GM19455 (cell line): ENCODE data around the gene GVQW3.
"Not testable (repeated sequence)": the region's sequence is repeated elsewhere in the genome, so short reads cannot be mapped to it uniquely, and the experiment has no call there.

ENCODE experiments used
- ATAC-seq: cut with Tn5 transposase; IDR thresholded peaks from one replicate; pipeline ENCODE4 v1.9.1; 2021; ENCODE audit not compliant: unreplicated experiment

The GVQW3 gene

DNA sequence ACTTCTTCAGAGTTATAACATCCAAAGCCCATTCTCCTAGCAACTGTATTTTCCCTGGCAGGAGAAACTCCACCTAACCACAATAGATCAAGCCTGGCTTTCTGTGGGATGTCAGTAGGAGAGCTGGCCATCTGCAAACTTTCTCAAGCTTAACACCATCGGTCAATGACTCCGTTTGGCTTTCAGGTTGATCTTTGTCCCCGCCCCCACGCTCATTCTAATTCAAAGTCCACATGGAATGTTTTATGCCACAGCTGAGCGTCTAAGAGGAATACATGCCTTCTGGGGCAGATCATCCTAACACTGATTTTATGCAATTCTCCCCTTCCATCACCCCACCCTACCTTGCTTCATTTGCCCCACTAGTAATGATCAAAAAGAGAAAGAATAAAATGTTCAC lies 4.8 kb downstream of the GVQW3 start:
- ATAC-seq, result no peak

DNA sequence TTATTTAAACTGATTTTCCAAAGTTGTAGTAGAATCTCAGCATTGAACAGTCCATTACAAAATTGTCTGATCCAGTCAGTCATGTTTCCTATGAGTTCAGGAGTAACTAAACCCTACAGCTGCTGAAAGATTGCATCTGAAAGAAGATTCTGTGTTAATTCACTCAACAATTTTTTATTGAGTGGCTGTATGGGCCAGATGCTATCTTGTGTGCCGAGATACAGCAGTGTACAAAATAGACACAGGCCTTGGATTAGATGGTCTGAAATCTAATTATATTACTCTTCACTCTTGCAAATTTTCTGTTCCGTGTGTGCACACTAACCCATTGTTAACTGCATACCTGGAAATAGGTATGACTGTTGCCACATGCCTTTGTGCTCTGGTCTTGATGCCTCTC lies 7.3 kb downstream of the GVQW3 start:
- ATAC-seq, result no peak

DNA sequence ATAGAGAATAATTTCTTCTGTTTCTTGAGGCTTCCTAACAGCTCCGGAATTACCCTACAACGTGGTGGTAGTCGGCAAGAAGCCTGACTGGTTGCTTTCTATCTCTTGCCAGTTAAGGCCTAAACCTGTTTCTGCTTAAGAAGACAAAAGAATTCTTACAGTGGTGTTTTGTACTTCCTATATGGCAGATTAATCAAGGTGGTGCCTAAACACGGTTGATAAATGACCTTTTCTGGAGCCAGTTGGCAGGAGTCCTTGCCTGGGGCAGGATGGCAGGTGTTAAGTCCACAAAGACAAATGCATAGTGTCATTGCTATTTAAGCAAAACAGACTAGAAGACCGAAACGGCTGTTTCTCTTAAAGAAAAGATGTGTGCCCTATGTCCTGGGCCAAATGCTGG lies 9.9 kb downstream of the GVQW3 start:
- ATAC-seq, result no peak

DNA sequence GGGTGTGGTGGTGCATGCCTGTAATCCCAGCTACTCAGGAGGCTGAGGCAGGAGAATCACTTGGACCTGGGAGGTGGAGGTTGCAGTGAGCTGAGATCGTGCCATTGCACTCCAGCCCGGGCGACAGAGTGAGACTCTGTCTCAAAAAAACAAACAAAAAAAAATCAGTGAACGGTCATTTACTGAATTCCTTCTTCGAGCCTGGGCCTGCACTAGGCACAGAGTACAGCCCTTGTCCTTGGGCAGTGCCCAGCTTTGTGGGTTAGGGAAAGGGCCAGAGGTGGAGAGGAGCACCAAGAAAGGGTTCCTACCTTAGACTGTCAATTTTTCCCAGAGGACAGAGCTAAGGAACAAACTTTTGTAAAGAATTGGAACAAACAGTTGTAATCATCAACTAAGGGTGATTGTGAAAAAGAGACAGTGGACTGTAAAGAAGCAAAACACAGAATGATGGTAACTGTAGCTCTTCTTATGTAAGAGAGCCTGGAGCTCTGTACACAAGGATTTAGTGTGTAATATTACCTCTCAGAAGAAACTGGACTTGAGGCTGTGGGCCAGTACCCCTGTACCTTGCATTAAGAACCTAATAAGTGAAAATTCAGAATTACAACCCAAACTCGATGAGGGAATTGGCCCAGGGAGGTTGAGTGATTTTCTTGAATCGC lies 10.8 kb downstream of the GVQW3 start:
- ATAC-seq, result no peak

DNA sequence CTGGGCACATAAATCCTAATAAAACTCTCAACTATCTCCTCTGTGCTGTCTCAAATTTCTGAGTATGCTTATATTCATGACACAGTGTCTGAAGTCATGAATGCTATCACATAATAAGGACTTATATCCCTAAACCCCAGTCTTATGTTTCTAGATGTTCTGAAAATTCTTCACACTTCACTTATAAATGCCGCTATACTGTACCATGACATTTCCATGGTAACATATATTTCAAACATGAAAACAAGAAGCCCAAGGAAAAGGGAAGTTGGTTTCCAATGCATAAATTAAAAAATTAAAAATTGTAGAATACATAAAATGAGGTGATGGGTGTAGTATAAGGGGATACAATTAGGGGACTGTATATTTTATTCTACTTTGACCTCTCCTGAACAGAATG lies 11.7 kb downstream of the GVQW3 start:
- no peak for ATAC-seq

DNA sequence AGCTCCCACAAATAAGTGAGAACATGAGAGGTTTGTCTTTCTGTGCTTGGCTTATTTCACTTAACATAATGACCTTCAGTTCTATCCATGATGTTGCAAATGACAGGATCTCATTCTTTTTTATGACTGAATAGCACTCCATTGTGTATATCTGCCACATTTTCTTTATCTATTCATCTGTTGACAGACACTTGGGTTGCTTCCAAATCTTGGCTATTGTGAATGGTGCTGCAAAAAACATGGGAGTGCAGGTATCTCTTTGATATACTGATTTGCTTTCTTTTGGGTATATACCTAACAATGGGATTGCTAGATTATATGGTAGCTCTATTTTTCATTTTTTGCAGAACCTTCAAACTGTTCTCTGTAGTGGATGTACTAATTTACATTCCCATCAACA lies 13.3 kb downstream of the GVQW3 start:
- no peak for ATAC-seq

DNA sequence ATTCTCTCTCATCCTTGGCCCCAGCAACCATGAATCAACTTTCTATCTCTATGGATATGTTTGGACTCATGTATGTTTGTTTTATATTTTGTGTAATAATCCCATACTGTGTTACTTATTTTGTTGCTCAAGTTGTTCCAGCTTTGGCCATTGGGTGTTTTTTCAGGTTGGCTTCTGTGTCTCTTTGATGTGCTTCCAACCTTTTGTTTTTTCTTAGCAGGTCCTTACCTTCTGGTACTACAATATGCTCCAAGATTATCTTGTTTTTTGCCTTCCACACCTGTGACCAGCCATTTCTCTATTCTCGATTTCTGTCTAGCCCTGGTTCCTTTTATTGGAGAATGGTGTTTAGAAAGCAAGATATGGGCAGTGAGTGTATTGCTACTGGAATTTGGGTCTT lies 14.2 kb downstream of the GVQW3 start:
- no peak for ATAC-seq

DNA sequence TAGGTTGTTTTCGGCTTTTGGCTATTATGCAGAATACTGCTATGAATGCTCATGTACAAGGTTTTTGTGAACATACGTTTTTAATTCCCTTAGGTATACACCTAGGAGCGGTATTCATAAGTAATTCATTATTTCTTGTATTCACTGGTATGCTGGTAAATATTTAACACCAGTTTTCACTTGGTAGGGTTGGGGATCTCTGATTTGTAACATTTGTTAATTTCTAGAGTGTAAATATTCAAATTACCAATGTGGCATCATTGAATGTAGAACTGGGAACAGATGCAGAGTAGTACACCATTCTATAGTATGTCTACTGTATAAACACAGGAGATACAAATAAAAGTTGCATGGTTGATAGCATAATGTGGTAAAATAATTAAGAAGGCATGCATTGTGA lies 16.3 kb downstream of the GVQW3 start:
- no peak for ATAC-seq

DNA sequence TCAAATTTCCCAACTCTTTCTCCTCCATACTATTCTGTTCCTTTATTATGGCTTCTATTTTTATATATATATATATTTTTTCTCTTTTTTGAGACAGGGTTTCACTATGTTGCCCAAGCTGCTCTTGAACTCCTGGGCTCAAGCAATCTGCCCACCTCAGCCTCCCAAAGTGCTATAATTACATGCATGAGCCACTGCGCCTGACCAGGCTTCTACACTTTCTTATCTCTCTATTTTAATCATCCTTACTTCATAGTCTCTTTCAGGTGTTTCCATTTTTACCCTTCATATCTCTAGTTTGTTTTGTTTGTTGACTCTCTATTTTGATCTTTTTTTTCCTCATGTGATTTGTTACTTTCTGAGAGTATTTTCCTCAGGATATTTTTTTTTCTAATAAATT lies 19.8 kb downstream of the GVQW3 start:
- ATAC-seq, result no peak

DNA sequence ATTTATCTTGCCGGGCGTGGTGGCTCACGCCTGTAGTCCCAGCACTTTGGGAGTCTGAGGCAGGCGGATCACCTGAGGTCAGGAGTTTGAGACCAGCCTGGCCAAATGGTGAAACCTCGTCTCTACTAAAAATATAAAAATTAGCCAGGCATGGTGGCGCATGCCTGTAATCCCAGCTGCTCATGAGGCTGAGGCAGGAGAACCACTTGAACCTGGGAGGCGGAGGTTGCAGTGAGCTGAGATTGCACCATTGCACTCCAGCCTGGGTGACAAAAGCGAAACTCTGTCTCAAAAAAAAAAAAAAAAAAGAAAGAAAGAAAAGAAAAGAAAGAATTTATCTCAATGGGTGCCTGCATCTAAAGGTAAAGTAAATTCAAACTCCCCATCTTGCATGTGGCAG lies 20.4 kb downstream of the GVQW3 start:
- ATAC-seq, result not testable (repeated sequence)

DNA sequence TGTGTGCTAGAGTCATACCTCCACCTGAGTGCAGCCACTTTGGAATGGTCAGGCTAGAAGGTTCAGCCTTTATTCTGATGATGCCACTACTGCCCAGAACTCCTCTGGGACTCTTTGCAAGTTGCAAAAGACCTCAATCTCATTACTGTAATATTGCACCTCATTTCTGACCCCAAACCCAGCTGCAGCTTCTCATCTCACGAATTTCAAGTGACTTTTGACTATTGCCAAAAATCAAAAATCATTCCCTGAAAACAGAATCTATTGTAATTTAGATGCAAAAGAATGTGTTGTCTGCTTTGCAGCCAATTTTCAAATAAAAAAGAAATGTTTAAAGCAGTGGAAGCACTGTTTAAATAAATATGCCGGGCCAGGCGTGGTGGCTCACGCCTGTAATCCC lies 25.2 kb downstream of the GVQW3 start:
- no peak for ATAC-seq

DNA sequence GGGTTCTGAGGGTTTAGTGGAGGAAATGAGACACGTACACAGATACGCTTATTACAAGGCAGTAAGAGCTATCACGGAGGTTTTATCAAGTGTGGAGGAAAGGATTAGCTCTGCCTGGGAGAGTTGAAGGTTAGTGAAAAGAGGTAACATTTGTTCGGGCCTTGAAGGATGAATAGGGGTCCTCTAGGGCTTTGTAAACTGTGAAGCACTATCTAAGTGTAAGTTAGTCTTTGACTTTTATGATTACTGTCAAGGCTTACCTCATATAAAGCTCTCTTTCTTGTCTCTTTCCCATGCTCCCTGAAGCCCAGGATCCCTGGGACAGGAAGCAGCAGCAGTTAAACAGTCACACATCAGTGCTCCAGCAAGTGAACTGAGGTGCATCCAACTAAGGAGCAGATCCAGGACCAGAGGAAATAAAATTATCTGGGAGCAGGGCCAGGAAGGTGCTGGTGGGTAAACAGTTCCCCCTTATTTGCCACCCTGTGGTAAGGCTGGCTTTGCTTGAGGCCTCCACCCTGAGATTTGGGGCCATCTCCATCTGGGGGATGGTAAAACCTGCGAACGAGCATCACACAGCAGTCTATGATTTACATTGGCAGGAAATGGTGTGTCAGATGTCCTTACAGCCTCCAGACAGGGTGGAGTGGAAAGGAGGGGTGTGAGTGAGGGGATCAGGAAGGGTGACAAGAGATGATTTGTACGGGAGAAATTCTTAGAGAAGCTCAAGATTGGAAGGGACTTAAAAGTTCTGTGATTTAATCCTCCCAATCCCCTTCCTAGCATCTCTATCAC lies 27.2 kb downstream of the GVQW3 start:
- ATAC-seq, result no peak

DNA sequence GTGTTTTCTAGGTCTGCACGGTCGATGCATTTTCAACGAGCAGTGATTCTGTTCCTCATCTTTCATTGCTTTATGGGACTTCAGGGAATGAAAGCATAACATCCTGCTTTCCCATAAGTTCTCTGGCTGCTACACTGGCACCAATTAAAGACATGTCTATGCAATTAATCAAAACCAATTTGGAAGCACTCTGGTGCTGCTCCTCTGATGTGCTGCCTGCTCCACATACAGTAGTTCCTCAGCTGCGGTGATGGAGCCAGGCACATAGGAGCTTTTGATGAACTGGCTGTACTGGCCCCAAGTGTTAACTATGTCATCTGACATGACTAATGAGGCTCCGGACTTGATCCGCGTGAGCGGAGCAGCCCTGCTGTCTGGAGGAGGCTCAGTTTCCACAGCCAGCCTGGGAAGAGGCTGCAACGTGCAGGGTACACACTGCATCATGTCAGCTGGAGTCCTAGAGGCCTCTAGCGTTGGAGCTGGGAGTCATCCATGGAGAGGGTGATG lies 29.8 kb downstream of the GVQW3 start:
- no peak for ATAC-seq

DNA sequence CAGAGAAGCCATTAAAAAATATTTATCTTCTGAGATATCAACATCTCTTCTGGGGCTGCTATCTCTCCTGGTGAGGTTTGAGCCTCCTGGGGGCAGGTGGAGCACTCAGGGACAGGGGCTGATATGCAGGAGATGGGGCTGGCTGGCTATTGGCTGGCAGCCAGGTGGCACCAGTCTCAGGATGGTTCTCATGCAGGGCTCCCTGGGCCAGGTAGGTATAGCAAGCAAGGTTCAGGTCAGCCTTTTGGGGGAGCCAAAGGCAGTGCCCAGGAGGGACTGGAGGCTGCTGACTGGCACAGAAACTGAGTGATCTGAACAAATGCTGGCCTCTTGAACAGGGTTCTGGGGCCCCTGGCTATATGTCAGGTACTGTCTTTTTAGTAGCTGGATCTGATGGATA lies 34.0 kb downstream of the GVQW3 start:
- no peak for ATAC-seq

DNA sequence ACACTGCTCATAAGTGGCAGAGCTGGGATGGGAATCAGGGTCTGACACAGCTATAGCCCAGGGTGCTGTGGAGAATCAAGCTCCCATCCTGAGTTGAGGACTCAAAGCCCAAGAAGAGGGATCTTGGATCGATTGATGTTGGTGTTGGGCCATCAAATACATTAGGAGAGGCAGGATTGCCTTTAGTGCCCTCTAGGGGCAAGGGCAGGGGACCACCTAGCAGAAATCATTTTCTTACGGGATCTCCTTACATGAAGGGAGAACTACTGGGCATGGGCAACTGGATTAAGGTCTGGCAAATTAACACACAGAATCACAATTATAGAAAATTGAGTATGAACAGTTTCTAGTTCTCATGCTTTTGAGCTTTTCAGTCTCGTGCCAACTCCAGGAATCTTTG lies 38.8 kb downstream of the GVQW3 start:
- no peak for ATAC-seq

DNA sequence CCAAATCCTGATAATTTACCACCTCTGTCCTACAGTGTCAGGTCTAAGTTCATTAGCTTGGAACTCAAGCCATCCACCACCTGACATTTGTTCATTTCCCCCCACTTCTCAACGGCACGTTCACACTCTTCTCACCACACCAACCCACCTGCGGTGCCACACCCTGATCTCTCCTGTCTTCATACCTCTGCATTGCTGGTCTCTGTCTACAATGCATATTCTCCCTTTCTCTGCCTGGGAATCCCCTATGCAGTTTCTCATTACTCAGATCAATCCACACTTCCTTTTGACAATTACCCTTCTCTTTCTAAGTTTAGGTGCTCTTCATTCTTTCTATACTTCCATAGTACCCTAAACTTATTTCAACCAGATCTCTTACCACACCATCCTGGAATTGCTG lies 43.3 kb downstream of the GVQW3 start:
- ATAC-seq, result no peak

DNA sequence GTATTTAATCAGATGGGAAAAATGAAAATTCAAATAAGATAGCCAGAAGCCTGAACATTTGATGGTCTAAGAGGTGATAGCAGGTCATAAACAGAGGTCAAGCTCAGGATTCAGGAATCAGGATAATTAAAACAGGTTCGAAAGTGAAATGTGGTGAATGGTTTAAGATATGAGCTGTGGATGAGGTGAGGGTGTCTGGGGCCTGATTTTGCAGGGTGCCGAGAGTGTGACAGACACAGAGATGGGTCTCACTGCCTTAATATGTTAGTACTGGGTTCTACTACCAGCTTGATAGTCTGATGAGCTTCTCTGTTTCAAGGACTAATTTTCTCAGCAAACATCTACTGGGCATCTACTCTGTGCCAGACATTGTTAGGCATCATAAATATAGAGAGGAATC lies 43.8 kb downstream of the GVQW3 start:
- no peak for ATAC-seq

DNA sequence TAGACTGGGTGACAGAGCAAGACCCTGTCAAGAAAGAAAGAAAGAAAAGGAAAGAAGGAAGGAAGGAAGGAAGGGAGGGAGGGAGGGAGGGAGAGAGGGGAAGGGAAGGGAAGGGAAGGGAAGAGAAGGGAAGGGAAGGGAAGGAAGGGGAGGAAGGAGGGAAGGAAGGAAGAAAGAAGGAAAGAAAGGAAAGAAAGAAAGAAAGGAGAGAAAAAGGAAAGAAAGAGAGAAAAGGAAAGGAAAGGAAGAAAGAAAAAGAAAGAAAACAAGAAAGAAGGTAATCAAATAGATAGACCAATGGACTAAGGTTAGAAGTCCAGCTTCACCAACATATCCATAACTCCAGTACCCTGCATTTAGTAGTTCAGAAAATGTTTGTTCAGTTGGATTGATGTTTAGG lies 45.5 kb downstream of the GVQW3 start:
- no peak for ATAC-seq

DNA sequence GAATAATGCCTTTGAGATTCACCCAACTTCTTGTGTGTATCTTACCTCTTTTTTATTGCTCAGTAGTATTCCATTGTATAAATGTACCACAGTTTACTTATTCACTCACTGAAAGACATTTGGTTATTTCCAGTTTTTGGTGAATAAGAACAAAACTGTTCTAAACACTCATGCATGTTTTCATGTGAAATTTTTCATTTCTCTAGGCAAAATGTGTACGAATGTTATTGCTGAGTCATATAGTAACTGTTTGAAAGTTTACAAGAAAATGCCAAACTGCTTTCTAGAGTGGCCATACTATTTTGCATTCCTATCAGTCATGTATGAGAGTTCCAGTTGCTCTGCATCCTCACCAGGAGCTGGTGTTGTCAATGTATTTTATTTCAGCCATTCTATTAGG lies 54.9 kb downstream of the GVQW3 start:
- no peak for ATAC-seq

DNA sequence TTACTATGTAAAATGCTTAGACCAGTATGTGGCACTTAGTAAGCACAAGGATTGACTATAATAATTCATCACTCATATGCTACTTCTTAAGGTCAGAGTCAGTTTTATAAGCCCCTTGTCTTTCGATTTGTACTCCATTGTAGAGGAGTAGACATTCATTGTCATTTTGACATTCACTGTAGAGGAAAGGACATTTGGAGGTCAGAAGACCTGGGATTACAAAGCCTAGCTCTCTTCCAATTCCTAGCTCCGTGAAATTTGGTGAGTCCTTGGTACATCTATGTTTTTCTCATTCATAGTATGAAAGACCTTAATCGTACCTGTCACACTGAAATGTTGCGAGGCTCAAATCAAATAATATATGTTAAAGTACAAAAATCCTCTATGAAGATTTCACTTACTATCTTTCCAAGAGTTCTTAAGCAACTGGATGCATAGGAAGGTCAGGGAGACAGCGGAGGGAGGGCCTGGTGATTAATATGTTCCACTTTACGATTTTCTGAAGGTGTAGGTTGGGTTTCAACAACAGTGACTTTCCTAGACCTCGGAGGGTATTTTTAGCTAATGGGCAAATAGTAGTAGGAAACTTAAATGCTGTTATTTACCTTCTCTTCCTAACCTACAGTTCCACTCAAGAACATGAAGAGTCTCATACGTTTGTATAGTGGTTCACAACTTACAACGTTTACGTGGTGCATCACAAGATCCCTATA lies 62.3 kb downstream of the GVQW3 start:
- ATAC-seq, result no peak

DNA sequence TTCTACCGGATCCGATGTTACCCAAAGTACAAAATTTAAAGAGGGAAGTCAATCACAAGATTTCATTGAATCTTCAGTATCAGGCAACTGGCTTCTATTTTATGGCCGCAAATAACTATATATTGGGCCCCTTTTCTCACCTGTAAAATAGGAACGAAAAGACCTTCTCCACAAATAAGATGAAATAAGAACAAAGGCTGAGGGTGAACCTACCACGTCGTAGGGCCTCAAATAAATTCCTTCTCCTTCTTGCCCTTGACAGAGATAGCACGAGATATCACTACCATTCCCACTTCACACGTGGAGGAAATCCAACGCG lies 62.9 kb downstream of the GVQW3 start:
- no peak for ATAC-seq
